BLaER1 treated with 17β-estradiol and CSF1 and Interleukin-3, amounts not matched to agents 10 nM and 100 nM (cell line): ENCODE results near the gene CTIF.

ENCODE experiments used
- H3K27ac ChIP-seq, 11 experiments: shearing (Covaris generic); formaldehyde crosslinking; 2 replicates each; pipeline ENCODE4 v1.8.1; 2022
- H3K27me3 ChIP-seq, 11 experiments: shearing (Covaris generic); formaldehyde crosslinking; 2 replicates each; pipeline ENCODE4 v1.8.1; 2022
- H3K36me3 ChIP-seq, 11 experiments: shearing (Covaris generic); formaldehyde crosslinking; 2 replicates each; pipeline ENCODE4 v1.8.1; 2022
- H3K4me1 ChIP-seq, 10 experiments: shearing (Covaris generic); formaldehyde crosslinking; 2 replicates each; pipeline ENCODE4 v1.8.1; 2022
- H3K4me2 ChIP-seq, 11 experiments: shearing (Covaris generic); formaldehyde crosslinking; 2 replicates each; pipeline ENCODE4 v1.8.1; 2022
- H3K4me3 ChIP-seq, 10 experiments: shearing (Covaris generic); formaldehyde crosslinking; 2 replicates each; pipeline ENCODE4 v1.8.1; 2022
- H3K9ac ChIP-seq, 11 experiments: shearing (Covaris generic); formaldehyde crosslinking; 2 replicates each; pipeline ENCODE4 v1.8.1; 2022
- H3K9me3 ChIP-seq, 11 experiments: shearing (Covaris generic); formaldehyde crosslinking; replicated peaks in 1 of 11; 2 replicates each; pipeline ENCODE4 v1.8.1; 2022
- H4K20me1 ChIP-seq, 11 experiments: shearing (Covaris generic); formaldehyde crosslinking; 2 replicates each; pipeline ENCODE4 v1.8.1; 2022
- Cebpa-rat ChIP-seq, 11 experiments: shearing (Covaris generic); IDR thresholded peaks; 2 replicates each; pipeline ENCODE4 v1.8.1; 2022

CTIF gene

DNA sequence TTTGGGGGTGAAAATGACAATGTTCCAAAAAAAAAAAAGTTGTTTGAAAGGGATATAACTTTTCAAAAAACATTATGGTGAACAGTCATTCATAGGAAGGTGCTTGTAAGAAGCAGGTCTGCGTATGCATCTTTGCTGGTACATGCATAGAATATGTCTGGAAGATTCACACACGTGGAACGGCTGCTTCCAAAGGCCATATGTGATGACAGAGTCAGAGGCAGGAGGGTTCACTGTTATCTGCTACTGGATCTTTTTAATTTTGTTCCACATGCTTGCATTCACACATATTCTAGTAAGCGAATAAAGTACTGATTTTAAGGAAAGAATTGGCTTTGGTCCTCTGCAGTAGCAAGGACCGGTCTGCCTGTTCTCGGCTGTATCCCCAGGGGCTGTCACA is 218.5 kb downstream of the CTIF start:
- Histone ChIP-seq H3K36me3 (peaks cover 0 to 48% (median 30%) of the 10 kb centered on the region in 11 experiments; a peak in 19 of 22 replicates), H3K4me1 (peaks cover 0 to 18% (median 6%) of the 10 kb centered on the region in 10 experiments; a peak in 9 of 20 replicates), H3K27ac (no peak overlapping the region), H3K4me3 (no peak overlapping the region), H4K20me1 (peaks cover 0 to 19% (median 0%) of the 10 kb centered on the region in 11 experiments; a peak in 2 of 22 replicates), H3K9ac (no peak overlapping the region), H3K4me2 (no peak overlapping the region), H3K9me3 (no peaks in the 10 kb centered on the region), H3K27me3 (no peaks in the 10 kb centered on the region)
- TF ChIP-seq Cebpa-rat (IDR thresholded peaks at IDR 0.05) = no peak

DNA sequence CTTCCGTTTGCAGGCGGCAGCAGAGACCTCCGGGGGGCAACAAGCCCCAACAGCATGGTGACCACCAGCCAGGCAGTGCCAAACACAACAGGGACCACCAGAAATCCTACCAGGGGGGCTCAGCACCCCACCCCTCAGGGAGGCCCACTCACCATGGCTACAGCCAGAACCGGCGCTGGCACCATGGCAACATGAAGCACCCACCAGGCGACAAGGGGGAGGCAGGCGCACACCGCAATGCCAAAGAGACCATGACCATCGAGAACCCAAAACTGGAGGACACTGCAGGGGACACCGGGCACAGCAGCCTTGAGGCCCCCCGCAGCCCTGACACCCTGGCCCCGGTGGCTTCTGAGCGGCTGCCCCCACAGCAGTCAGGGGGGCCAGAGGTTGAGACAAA is 219.1 kb downstream of the CTIF start:
- Histone ChIP-seq H3K4me2 (no peak overlapping the region), H3K9ac (no peak overlapping the region)

DNA sequence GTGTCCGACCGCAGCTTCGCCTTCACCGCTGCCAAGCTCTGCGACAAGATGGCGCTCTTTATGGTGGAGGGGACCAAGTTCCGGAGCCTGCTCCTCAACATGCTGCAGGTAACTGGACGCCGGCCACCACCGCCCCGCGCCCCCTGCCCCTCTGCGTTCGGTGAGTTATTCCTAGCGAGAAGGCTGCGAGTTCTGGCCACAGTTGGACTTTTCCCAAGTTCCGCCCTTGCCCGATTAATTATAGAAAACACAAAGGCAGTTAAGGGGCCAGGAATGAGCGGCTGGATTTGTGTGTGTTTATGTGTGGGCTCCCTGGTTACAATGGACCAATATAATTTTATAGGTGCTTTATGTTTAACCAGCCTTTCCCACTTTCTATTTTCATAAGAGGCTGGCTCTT is 222.8 kb downstream of the CTIF start:
- H3K27me3 ChIP-seq = no peaks in the 10 kb centered on the region
- H3K4me2 ChIP-seq = no peak overlapping the region
- peaks cover 0 to 29% (median 19%) of the 10 kb centered on the region in 10 experiments; a peak in 18 of 20 replicates for H3K4me1 ChIP-seq
- H3K4me3 ChIP-seq = no peak overlapping the region
- no peak overlapping the region for H3K27ac ChIP-seq
- no peak overlapping the region for H3K9ac ChIP-seq
- H3K9me3 ChIP-seq = no peaks in the 10 kb centered on the region
- peaks cover 0 to 18% (median 0%) of the 10 kb centered on the region in 11 experiments; a peak in 4 of 22 replicates for H4K20me1 ChIP-seq
- no peak for TF ChIP-seq Cebpa-rat (IDR thresholded peaks at IDR 0.05)
- peaks cover 0 to 85% (median 39%) of the 10 kb centered on the region in 11 experiments; a peak in 20 of 22 replicates for H3K36me3 ChIP-seq

More for the DNA sequence above, 219.1 kb downstream of the CTIF start:
- Histone ChIP-seq H3K27ac (no peak overlapping the region), H3K4me1 (peaks cover 0 to 18% (median 7%) of the 10 kb centered on the region in 10 experiments; a peak in 9 of 20 replicates), H3K4me3 (no peak overlapping the region), H3K36me3 (peaks cover 0 to 53% (median 35%) of the 10 kb centered on the region in 11 experiments; a peak in 19 of 22 replicates), H3K27me3 (no peaks in the 10 kb centered on the region), H3K9me3 (no peaks in the 10 kb centered on the region), H4K20me1 (peaks cover 0 to 14% (median 0%) of the 10 kb centered on the region in 11 experiments; a peak in 2 of 22 replicates)
- TF ChIP-seq Cebpa-rat (IDR thresholded peaks at IDR 0.05) = no peak

- TF ChIP-seq Cebpa-rat (IDR thresholded peaks at IDR 0.05) = no peak
- H3K9ac ChIP-seq = no peak overlapping the region
- no peaks in the 10 kb centered on the region for H3K9me3 ChIP-seq
- H4K20me1 ChIP-seq = peaks cover 0 to 23% (median 0%) of the 10 kb centered on the region in 11 experiments; a peak in 5 of 22 replicates
- no peaks in the 10 kb centered on the region for H3K27me3 ChIP-seq
- H3K36me3 ChIP-seq = peaks cover 0 to 89% (median 41%) of the 10 kb centered on the region in 11 experiments; a peak in 20 of 22 replicates
- H3K4me2 ChIP-seq = no peak overlapping the region
- H3K27ac ChIP-seq = no peak overlapping the region
- H3K4me3 ChIP-seq = no peak overlapping the region
- H3K4me1 ChIP-seq = peaks cover 0 to 31% (median 19%) of the 10 kb centered on the region in 10 experiments; a peak in 18 of 20 replicates
These were observed 223.2 kb downstream of the CTIF start for GRCh38 chr18:48762022-48762421.

- H3K36me3 ChIP-seq = peaks cover 0 to 94% (median 38%) of the 10 kb centered on the region in 11 experiments; a peak in 20 of 22 replicates
- peaks cover 0 to 35% (median 19%) of the 10 kb centered on the region in 10 experiments; a peak in 18 of 20 replicates for H3K4me1 ChIP-seq
- peak overlapping the region in 6 of 11 experiments; percentile 28 to 67 (median 60); a peak in 5 of 22 replicates for H3K4me2 ChIP-seq
- TF ChIP-seq Cebpa-rat (IDR thresholded peaks at IDR 0.05) = no peak
- H3K4me3 ChIP-seq = no peak overlapping the region
- H3K9ac ChIP-seq = no peak overlapping the region
- no peaks in the 10 kb centered on the region for H3K27me3 ChIP-seq
- H4K20me1 ChIP-seq = peaks cover 0 to 25% (median 0%) of the 10 kb centered on the region in 11 experiments; a peak in 5 of 22 replicates
- H3K27ac ChIP-seq = no peak overlapping the region
- no peaks in the 10 kb centered on the region for H3K9me3 ChIP-seq
These were observed 224.2 kb downstream of the CTIF start for GRCh38 chr18:48762836-48763718.

- H3K9ac ChIP-seq = no peak overlapping the region
- TF ChIP-seq Cebpa-rat (IDR thresholded peaks at IDR 0.05) = no peak
- H3K36me3 ChIP-seq = peaks cover 0 to 90% (median 32%) of the 10 kb centered on the region in 11 experiments; a peak in 20 of 22 replicates
- no peaks in the 10 kb centered on the region for H3K9me3 ChIP-seq
- H3K27ac ChIP-seq = no peak overlapping the region
- H4K20me1 ChIP-seq = peaks cover 0 to 28% (median 0%) of the 10 kb centered on the region in 11 experiments; a peak in 5 of 22 replicates
- no peak overlapping the region for H3K4me3 ChIP-seq
- peak overlapping the region in 7 of 11 experiments; percentile 28 to 67 (median 57); a peak in 12 of 22 replicates for H3K4me2 ChIP-seq
- no peaks in the 10 kb centered on the region for H3K27me3 ChIP-seq
- peaks cover 0 to 41% (median 22%) of the 10 kb centered on the region in 10 experiments; a peak in 18 of 20 replicates for H3K4me1 ChIP-seq
These were observed 224.9 kb downstream of the CTIF start for GRCh38 chr18:48763719-48764100.

DNA sequence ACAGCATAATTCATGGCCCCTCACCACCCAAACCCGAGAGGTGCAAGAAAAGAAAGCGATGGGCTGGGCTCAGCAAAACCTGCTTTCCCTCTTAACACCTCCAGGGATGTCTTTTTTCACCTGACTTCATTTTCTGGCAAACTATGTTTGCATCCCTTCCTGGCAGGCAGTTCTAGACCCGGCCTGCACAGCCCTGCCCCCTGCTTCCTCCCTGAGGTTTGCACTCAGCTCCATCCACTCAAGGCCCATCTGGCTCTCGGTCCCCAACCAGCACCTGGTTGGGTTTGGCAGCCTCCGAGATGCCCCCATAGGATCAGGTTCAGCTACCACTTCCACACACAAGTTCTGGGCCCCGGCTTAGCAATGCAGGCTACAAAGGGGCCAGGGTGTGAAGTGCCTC is 226.2 kb downstream of the CTIF start:
- H3K4me3 ChIP-seq = no peak overlapping the region
- no peak overlapping the region for H3K27ac ChIP-seq
- H4K20me1 ChIP-seq = peaks cover 0 to 41% (median 2%) of the 10 kb centered on the region in 11 experiments; a peak in 7 of 22 replicates
- H3K4me2 ChIP-seq = peak overlapping the region in 9 of 11 experiments; percentile 36 to 71 (median 57); a peak in 18 of 22 replicates
- H3K36me3 ChIP-seq = peaks cover 0 to 76% (median 26%) of the 10 kb centered on the region in 11 experiments; a peak in 19 of 22 replicates
- no peaks in the 10 kb centered on the region for H3K9me3 ChIP-seq
- H3K9ac ChIP-seq = no peak overlapping the region
- TF ChIP-seq Cebpa-rat (IDR thresholded peaks at IDR 0.05) = no peak
- no peaks in the 10 kb centered on the region for H3K27me3 ChIP-seq
- peaks cover 0 to 54% (median 35%) of the 10 kb centered on the region in 10 experiments; a peak in 18 of 20 replicates for H3K4me1 ChIP-seq

GRCh38 chr18:48766026-48766425 is 227.2 kb downstream of the CTIF start:
- H3K4me2 ChIP-seq = no peak overlapping the region
- no peaks in the 10 kb centered on the region for H3K27me3 ChIP-seq
- H3K4me3 ChIP-seq = no peak overlapping the region
- H4K20me1 ChIP-seq = peaks cover 0 to 51% (median 5%) of the 10 kb centered on the region in 11 experiments; a peak in 7 of 22 replicates
- H3K4me1 ChIP-seq = peaks cover 0 to 64% (median 45%) of the 10 kb centered on the region in 10 experiments; a peak in 18 of 20 replicates
- no peak overlapping the region for H3K9ac ChIP-seq
- TF ChIP-seq Cebpa-rat (IDR thresholded peaks at IDR 0.05) = no peak
- no peak overlapping the region for H3K27ac ChIP-seq
- H3K9me3 ChIP-seq = no peaks in the 10 kb centered on the region
- H3K36me3 ChIP-seq = peaks cover 0 to 67% (median 24%) of the 10 kb centered on the region in 11 experiments; a peak in 18 of 22 replicates

DNA sequence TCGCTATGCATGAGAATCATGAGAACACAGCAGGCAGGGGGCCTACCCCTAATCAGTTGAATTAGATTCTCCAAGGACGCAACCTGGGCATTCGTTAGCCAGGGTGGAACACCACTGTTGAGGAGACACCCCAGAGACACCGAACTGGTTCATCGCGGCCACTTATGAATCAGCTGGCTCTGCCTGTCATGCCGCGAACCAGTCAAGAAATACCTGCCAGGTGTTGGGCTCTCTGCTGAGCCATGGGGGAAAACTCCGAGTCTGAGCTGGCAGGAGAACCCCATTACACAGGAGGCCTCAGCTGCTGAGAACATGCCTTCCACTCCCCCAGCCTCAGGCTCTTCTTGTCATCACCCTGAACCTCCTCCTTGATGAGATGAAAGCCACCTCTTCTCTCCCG is 227.7 kb downstream of the CTIF start:
- TF ChIP-seq Cebpa-rat (IDR thresholded peaks at IDR 0.05) = no peak
- H3K27ac ChIP-seq = no peak overlapping the region
- H3K4me2 ChIP-seq = no peak overlapping the region
- no peak overlapping the region for H3K9ac ChIP-seq
- H3K4me1 ChIP-seq = peaks cover 2 to 69% (median 50%) of the 10 kb centered on the region in 10 experiments
- H3K27me3 ChIP-seq = no peaks in the 10 kb centered on the region
- H3K9me3 ChIP-seq = no peaks in the 10 kb centered on the region
- H3K36me3 ChIP-seq = peaks cover 0 to 63% (median 20%) of the 10 kb centered on the region in 11 experiments; a peak in 18 of 22 replicates
- no peak overlapping the region for H3K4me3 ChIP-seq
- peaks cover 0 to 56% (median 5%) of the 10 kb centered on the region in 11 experiments; a peak in 7 of 22 replicates for H4K20me1 ChIP-seq
